ENCODE measurements around the gene WNT11. TPM values are rescaled to one million over a fixed set of nuclear protein-coding genes. Genes with fewer than 3 reads are reported as not detected.

WNT11 gene
- polyA plus RNA-seq, 1 of the 3 experiments (the other 2 are of a cell fraction) = 0.43 TPM

- TF ChIP-seq IRF3 (IDR thresholded peaks at IDR 0.05; ENCODE audit: low read depth, low read length) (no peak), ELF1 (IDR thresholded peaks at IDR 0.05) (no peak), RFX5 (IDR thresholded peaks at IDR 0.05; ENCODE audit: low read length) (no peak)
These were observed 27.7 kb upstream of the WNT11 start (continued) for GRCh38 chr11:76234021-76234415.

DNA sequence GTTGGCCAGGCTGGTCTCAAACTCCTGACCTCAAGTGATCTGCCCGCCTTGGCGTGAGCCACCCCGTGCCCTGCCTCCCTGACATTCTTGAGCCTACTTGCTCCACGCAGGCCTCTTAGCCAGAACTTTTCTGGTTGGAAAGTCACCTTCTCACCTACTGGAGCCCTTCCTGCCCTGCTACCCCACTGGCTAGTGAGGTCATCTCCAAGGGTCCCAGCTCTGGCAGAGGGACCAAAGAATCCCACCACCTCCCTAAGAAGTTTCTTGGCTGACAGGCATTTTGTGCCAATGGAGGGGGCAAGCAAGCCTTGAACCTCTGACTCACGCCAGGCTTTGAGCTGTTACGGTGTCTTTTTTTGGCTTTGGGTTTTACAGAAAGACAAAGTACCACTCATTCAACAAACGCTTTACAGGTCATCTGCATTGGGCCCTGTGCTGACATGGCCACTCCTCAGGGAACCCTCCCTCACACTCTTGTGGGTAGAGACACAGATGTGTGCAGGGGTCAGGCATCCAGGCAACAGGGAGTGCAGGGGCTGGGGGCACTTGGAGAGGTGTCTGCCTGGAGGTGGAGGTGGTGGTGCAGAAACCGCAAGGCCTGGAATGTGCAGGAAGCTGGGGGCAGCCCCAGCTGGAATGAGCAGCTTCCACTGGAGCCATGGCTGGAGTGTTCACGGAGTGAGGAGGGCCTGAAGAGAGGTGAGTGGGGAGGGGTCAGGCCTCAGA lies 27.1 kb upstream of the WNT11 start:
- Histone ChIP-seq H3F3A (replicated peaks; ENCODE audit: insufficient read depth) (peaks cover 3% of the 10 kb centered on the region), H3K36me3 (replicated peaks in 1 of 2; ENCODE audit: control insufficient read depth in 1 of 2, insufficient read depth in 2 of 2, low read length in 1 of 2) (no peaks in the 10 kb centered on the region), H3K4me2 (no peak overlapping the region), H2AFZ (ENCODE audit: low read depth) (no peak overlapping the region), H3K27ac (ENCODE audit: low read depth in 2 of 2, low read length in 1 of 2) (no peak overlapping the region), H3K9ac (no peak overlapping the region), H3K4me1 (ENCODE audit: control insufficient read depth in 1 of 2, insufficient read depth in 2 of 2, low read depth in 1 of 2, low read length in 1 of 2) (peaks cover 0 to 35% of the 10 kb centered on the region in 2 experiments; a peak in 2 of 4 replicates), H4K20me1 (ENCODE audit: insufficient read depth) (no peaks in the 10 kb centered on the region; the same call in 1 of the 2 replicates), H3K79me2 (ENCODE audit: insufficient read depth) (no peaks in the 10 kb centered on the region), H3K9me3 (no peaks in the 10 kb centered on the region), H3K9me2 (no peaks in the 10 kb centered on the region), H3K27me3 (ENCODE audit: insufficient read depth) (no peaks in the 10 kb centered on the region), H3K4me3 (ENCODE audit: low read depth in 2 of 2, low read length in 1 of 2) (no peak overlapping the region)
- WGBS (ENCODE audit: low lambda C conversion rate) = 93% methylated on average over 9 of the region's 9 CpGs
- DNase-seq = no peak
- ChIA-PET POLR2A (no interaction called here), CTCF (interaction anchor here (0.6 to 5.5 kb wide), 7 partner anchors 9 to 671 kb away, joined by 3 to 91 read pairs (median 3); partner anchors contain the start of gene WNT11)
- TF ChIP-seq RCOR1 (IDR thresholded peaks at IDR 0.05; ENCODE audit: low read length) (no peak), RXRA (IDR thresholded peaks at IDR 0.05; ENCODE audit: borderline replicate concordance, low read depth) (no peak), ZBTB33 (IDR thresholded peaks at IDR 0.05; ENCODE audit: borderline replicate concordance, low read depth) (no peak), MEF2A (IDR thresholded peaks at IDR 0.05; ENCODE audit: borderline replicate concordance, low read depth) (no peak), FOXJ3 (CRISPR knock-in tag; IDR thresholded peaks at IDR 0.05) (no peak), POLR2AphosphoS5 (IDR thresholded peaks at IDR 0.05; ENCODE audit: low read depth, low read length) (no peak), GATA2 (CRISPR knock-in tag; IDR thresholded peaks at IDR 0.05) (no peak), NRF1 (IDR thresholded peaks at IDR 0.05; ENCODE audit: low read depth, low read length) (no peak), SIN3A (IDR thresholded peaks at IDR 0.05; ENCODE audit: borderline replicate concordance, low read depth, low read length) (no peak), MXI1 (IDR thresholded peaks at IDR 0.05; ENCODE audit: low read depth, low read length) (no peak), MAX (IDR thresholded peaks at IDR 0.05; ENCODE audit: low read depth) (no peak), FOSL2 (IDR thresholded peaks at IDR 0.05; ENCODE audit: borderline replicate concordance, low read depth) (no peak), CHD2 (IDR thresholded peaks at IDR 0.05; ENCODE audit: low read length, partially characterized antibody) (no peak), TAF1 (IDR thresholded peaks at IDR 0.05; ENCODE audit: borderline replicate concordance, low read depth, low read length) (no peak), TEAD4 (IDR thresholded peaks at IDR 0.05; ENCODE audit: borderline replicate concordance, insufficient read depth) (no peak)
- TF ChIP-seq, protein P1, sequence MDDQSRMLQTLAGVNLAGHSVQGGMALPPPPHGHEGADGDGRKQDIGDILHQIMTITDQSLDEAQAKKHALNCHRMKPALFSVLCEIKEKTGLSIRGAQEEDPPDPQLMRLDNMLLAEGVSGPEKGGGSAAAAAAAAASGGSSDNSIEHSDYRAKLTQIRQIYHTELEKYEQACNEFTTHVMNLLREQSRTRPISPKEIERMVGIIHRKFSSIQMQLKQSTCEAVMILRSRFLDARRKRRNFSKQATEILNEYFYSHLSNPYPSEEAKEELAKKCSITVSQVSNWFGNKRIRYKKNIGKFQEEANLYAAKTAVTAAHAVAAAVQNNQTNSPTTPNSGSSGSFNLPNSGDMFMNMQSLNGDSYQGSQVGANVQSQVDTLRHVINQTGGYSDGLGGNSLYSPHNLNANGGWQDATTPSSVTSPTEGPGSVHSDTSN (IDR thresholded peaks at IDR 0.05) = no peak
- TF ChIP-seq, protein P2, sequence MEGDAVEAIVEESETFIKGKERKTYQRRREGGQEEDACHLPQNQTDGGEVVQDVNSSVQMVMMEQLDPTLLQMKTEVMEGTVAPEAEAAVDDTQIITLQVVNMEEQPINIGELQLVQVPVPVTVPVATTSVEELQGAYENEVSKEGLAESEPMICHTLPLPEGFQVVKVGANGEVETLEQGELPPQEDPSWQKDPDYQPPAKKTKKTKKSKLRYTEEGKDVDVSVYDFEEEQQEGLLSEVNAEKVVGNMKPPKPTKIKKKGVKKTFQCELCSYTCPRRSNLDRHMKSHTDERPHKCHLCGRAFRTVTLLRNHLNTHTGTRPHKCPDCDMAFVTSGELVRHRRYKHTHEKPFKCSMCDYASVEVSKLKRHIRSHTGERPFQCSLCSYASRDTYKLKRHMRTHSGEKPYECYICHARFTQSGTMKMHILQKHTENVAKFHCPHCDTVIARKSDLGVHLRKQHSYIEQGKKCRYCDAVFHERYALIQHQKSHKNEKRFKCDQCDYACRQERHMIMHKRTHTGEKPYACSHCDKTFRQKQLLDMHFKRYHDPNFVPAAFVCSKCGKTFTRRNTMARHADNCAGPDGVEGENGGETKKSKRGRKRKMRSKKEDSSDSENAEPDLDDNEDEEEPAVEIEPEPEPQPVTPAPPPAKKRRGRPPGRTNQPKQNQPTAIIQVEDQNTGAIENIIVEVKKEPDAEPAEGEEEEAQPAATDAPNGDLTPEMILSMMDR (IDR thresholded peaks at IDR 0.05) = no peak
